NCI-H1930 (cell line): ENCODE measurements around the gene CSTF1.

Source experiments
- DNase-seq, 2 experiments: peaks; one replicate each; lab custom pipeline; 2025; lab: John Stamatoyannopoulos, UW

CSTF1 gene

DNA sequence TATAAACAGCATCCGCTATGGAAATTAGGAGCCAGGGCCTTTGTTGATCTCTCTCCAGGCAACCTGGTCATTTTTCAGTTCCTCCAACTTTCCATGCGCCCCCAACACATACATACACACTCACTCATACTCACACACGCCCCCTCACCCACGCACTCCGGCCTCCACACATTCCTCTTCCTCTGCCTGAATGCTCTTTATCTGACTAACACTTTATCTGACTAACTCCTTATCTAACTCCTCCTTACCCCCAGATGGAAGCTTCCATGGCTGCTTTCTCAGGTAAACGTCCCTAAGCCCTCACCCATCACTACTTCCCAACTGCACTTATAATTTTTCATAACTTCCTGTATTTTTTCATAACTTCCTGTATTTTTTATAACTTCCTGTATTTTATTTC is 37.1 kb downstream of the CSTF1 start:
- no peak for DNase-seq

DNA sequence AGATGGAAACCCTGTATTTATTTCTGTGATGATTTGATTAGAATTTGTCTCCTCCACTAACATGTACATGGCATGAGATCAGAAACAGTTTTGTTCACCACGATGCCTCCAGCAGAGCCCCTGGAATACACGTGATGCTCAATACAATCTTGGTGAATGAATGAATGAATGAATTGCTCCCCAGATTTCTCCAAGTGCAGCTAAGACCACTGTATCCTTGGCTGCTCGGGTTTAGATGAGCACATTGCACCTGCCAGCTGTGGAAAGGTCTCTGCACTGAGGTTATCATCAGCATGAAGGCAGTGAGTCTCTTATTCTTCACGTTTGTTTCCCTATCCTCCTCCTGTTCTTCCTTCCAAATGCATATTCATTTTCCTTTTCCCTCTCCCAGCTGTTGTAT is 37.5 kb downstream of the CSTF1 start:
- DNase-seq: no peak

GRCh38 chr20:56430461-56430860 is 38.0 kb downstream of the CSTF1 start:
- no peak for DNase-seq

DNA sequence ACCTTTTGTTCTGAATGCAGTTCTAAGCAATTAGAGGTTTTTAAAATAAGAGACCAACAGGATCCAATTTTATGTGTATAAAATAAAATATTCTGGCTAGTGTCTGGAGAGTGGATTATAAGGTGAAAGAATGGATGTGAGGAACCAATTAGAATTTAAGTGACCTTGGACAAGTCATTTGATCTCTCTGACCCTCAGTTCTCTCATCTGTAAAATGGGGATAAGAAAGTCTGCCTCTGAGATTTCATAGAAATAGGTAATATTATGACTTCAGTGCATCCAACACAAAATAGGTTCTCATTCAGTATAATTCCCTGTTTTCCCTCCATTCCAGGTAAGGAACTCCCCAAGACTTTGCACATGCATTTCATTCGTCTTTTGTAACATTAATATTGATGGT is 38.5 kb downstream of the CSTF1 start:
- no peak for DNase-seq

GRCh38 chr20:56431471-56431870 is 39.0 kb downstream of the CSTF1 start:
- no peak for DNase-seq

GRCh38 chr20:56433221-56433879 is 40.9 kb downstream of the CSTF1 start:
- no peak for DNase-seq

DNA sequence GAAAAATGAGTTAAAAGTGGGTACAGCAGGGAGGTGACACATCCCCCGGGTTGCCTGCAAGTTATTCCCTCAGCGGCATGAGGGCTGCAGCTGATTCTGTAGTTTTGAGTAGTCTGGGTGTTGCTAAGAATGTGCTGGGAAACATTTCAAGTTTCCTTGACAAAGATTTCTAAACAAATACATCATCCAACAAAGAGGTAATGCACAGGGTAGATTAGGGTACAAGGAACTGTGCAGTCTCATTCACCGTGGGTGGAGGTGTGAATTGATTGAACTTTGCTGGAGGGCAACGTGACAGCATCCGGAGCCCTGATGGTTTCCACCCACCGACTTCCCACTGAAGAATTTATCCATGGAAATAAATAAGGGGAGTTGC is 41.4 kb downstream of the CSTF1 start:
- no peak for DNase-seq

DNA sequence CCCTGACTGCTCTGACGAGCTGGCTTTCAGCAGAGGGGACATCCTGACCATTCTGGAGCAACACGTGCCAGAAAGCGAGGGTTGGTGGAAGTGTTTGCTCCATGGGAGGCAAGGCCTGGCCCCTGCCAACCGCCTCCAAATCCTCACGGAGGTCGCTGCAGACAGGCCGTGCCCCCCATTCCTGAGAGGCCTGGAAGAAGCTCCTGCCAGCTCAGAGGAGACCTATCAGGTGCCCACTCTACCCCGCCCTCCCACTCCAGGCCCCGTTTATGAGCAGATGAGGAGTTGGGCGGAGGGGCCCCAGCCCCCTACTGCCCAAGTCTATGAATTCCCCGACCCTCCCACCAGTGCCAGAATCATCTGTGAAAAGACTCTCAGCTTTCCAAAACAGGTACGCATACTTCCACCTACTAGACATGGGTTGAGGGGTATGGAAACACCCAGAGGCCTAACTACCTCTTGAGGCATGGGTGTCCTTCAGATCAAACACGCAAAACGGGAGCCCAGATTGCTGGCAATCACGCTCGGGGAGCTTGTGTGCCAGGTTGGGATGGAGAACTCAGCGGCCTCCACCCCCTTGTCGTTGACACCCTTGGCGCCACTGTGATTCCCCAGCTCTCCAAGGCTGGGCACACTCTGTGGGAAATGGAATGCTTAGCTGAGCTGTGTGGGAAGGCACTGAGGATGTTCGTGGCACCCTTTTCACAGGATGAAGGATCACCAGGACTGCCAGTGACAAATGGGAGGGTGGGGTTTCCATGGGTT is 44.9 kb downstream of the CSTF1 start:
- DNase-seq: no peak

DNA sequence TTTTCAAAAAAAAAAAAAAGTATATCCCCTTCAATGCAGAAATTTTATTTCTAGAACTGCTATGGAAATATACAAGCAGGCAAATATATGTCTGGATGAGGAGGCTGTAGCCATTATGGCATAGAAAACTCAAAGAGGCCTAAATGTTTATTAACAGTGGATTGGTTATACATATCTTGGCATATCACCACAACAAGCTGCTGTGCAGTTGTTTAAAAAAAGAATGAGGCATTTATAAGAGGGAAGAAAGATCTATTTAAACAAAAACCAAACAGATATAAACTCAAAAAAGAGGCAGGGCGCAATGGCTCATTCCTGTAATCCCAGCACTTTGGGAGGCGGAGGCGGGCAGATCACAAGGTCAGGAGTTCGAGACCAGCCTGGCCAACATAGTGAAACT is 45.8 kb downstream of the CSTF1 start:
- no peak for DNase-seq

GRCh38 chr20:56439771-56440291 is 47.4 kb downstream of the CSTF1 start:
- no peak for DNase-seq

DNA sequence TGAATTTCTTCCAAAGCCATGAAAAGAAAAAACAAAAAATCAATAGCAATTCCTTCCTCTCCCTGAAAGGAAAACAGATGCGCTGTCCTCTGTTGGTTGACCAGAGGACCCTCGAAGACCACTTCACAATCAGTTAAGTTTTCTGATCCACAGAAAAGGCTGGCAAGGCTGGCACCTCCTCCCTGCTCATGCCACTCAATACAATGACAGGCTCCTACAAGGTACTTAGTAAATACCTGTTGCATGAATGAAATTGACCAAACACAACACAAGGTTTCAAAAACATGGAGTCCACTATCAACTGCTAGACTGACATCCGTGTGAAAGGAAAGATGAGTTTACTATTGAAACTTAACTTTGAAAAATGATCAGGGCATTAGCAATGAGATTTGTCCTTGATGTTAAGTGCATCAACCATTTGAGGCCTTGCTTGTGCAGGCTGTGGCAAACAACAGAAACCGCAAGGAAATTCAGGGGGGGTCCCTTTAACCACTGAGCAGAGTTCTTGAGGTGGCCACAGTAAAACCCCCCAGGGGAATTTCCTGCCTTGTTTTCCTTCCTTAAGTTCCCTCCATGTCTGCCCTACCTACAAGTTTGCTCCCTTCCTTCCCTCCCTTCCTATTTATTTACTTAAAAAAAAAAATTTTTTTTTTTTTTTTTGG is 48.0 kb downstream of the CSTF1 start:
- no peak for DNase-seq

GRCh38 chr20:56442389-56443365 is 50.2 kb downstream of the CSTF1 start:
- no peak for DNase-seq

DNA sequence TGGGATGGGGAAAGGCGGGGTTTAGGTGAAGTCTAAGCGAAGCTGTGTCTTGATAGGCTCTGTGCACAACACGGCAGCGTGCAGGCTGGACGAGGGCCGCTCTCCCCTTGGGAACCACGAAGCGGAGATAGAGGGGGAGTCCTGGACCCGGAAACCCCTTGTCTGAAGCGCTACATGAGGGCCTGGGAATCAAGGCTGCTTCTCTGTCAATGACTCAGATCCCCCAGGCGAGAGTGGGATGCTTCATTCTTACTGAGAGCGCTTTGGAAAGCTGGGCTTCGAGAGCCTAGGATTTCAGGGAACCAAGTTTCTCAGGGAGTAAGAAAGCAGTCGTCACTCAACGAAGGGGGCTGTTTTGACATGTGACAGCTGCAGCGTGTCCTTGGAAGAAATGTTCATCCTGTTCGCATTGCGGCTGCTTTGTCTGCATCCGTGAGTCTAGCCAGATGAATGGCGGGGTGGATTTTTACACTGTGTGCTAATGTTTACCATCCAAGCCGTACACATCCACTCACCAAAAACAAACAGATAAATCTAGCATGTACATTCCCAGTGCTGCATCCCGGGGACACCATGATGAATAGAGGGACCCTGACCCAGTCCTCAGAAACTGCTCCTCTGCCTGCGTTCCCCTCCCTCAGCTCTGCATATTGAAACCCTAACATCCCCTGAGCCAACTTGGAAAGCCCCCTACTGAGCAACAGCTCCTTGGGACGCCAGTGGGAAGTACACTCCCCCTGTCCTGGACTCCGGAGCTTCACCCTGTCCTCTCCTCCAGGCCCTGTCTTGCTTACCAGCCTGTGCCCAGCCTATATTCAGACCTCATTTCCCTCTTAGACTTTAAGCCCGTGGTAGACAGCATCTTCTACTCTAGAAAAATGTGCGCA is 51.5 kb downstream of the CSTF1 start:
- no peak for DNase-seq

GRCh38 chr20:56445130-56445529 is 52.7 kb downstream of the CSTF1 start:
- no peak for DNase-seq

GRCh38 chr20:56445540-56445939 is 53.1 kb downstream of the CSTF1 start:
- DNase-seq: no peak

- no peak for DNase-seq
Observed at GRCh38 chr20:56447227-56447626, 54.8 kb downstream of the CSTF1 start.

- DNase-seq: no peak
Observed at GRCh38 chr20:56449459-56449858, 57.0 kb downstream of the CSTF1 start.

- DNase-seq: no peak
Observed at GRCh38 chr20:56451056-56451765, 58.8 kb downstream of the CSTF1 start.

DNA sequence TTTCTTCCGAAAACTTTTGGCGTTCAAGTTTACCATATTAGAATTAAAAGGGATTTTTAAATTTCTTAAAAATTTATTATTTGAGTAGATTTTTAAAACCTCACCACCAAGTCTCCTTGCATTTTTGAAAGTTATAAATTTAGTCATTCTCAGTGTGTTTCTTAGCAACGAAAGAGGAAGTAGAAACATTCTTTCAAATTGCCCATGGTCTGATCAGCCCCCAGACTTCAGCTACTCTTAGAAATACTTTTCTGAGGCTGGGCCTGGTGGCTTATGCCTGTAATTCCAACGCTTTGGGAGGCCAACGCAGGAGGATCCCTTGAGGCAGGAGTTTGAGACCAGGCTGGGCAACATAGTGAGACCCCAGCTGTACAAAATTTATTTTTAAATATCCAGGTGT is 60.9 kb downstream of the CSTF1 start:
- DNase-seq: no peak

DNA sequence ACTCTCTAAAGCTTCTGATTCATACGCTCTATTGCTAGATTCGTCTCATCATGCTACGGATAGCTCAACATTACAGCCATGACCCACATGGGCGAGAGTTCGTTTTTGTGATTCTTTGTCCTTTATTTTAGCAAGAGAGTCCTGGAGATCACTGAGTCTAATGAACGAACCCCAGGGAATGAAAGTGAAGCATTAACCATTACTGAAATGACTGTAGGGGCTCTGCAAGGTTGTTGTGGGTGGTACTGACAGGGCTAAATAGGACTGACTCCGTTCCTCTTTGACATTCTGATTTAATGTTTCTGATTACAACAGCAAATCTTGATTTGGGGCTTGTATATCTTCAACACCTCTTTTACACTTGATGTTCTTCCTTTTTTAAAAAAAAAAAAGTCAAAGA is 62.3 kb downstream of the CSTF1 start:
- DNase-seq: no peak
